Measurements from ENCODE around the gene RASL10B.

GRCh38 chr17:35790841-35791240 lies 59.4 kb downstream of the RASL10B start:
- TF ChIP-seq CTCF (IDR thresholded peaks at IDR 0.05; ENCODE audit: insufficient read depth, low read length, poor library complexity, severe bottlenecking) (no peak), EZH2phosphoT487 (conservative IDR thresholded peaks at IDR 0.05; ENCODE audit: low read length) (no peak)

All from SU-DHL-6 (cell line).